GM19452 (cell line): ENCODE data around the gene PSME3IP1.
"Not testable (repeated sequence)": the region's sequence is repeated elsewhere in the genome, so short reads cannot be mapped to it uniquely, and the experiment has no call there.

Experiments
- ATAC-seq: cut with Tn5 transposase; IDR thresholded peaks from one replicate; pipeline ENCODE4 v1.9.1; 2021; ENCODE audit not compliant: unreplicated experiment

The PSME3IP1 gene

GRCh38 chr16:57127037-57127763 is 58.6 kb downstream of the PSME3IP1 start:
- ATAC-seq, result no peak

- no peak for ATAC-seq
These were observed 59.4 kb downstream of the PSME3IP1 start for GRCh38 chr16:57126411-57126810.

GRCh38 chr16:57125969-57126368 is 59.9 kb downstream of the PSME3IP1 start:
- ATAC-seq, result no peak

GRCh38 chr16:57125376-57125775 is 60.5 kb downstream of the PSME3IP1 start:
- ATAC-seq, result no peak

- no peak for ATAC-seq
These were observed 61.7 kb downstream of the PSME3IP1 start for GRCh38 chr16:57123974-57124674.

- ATAC-seq, result no peak
These were observed 62.4 kb downstream of the PSME3IP1 start for GRCh38 chr16:57123216-57123973.

- ATAC-seq, result no peak
These were observed 67.3 kb downstream of the PSME3IP1 start for GRCh38 chr16:57118461-57119084.

- ATAC-seq, result no peak
These were observed 70.2 kb downstream of the PSME3IP1 start for GRCh38 chr16:57115514-57116182.

GRCh38 chr16:57115168-57115513 is 70.7 kb downstream of the PSME3IP1 start:
- no peak for ATAC-seq

- ATAC-seq, result no peak
These were observed 72.2 kb downstream of the PSME3IP1 start for GRCh38 chr16:57113664-57114063.

GRCh38 chr16:57113042-57113453 is 72.8 kb downstream of the PSME3IP1 start:
- no peak for ATAC-seq

- no peak for ATAC-seq
These were observed 73.3 kb downstream of the PSME3IP1 start for GRCh38 chr16:57112403-57113041.

GRCh38 chr16:57111420-57111819 is 74.4 kb downstream of the PSME3IP1 start:
- ATAC-seq, result no peak

- no peak for ATAC-seq
These were observed 74.9 kb downstream of the PSME3IP1 start for GRCh38 chr16:57110937-57111336.

GRCh38 chr16:57109259-57110105 is 76.4 kb downstream of the PSME3IP1 start:
- not testable (repeated sequence) for ATAC-seq

GRCh38 chr16:57108432-57108831 is 77.4 kb downstream of the PSME3IP1 start:
- no peak for ATAC-seq

GRCh38 chr16:57107321-57107922 is 78.4 kb downstream of the PSME3IP1 start:
- no peak for ATAC-seq

GRCh38 chr16:57106767-57107166 is 79.1 kb downstream of the PSME3IP1 start:
- no peak for ATAC-seq

- no peak for ATAC-seq
These were observed 80.7 kb downstream of the PSME3IP1 start for GRCh38 chr16:57105184-57105583.
